ENCODE measurements around the gene RASA2. TPM values are rescaled to one million over a fixed set of nuclear protein-coding genes. Genes with fewer than 3 reads are reported as not detected.

RASA2 gene
- polyA plus RNA-seq, 1 donor from 2014 or later = 37.5 TPM

DNA sequence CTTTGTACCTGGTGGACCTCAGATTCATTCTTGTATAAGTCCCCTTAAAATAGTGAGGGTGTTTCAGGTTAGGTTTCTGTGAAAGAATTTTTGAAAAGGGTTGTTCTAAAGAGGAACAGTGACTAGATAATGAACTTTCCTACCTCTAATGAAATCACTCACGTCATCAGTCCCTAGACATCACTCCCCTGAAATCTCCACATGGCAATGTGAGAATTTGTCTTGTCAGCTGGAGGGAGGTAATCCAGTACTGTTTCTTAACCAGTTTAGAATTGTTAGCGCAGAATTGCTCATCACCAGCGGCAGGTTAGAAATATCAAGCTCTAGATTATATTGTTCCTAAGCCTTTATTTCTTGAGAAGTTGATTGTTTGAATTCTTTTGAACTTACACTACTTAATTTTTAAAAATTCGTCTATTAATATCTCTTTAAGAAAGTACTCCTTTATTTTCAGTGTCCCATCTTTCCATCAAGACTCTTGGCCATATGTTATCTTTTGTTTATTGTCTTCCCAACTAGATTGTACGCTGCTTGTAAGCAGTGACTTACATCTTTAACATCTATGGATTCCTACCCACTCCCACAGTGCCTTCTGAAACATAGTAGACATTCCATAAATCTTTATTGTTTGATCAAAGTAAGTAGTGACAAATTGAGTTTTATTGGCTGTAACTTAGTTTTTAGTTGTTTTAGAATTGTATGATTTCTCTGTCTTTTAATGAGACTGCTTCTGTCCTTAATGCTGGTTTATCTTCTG lies 52.8 kb downstream of the RASA2 start:
- Histone ChIP-seq H3K4me3 (ENCODE audit: low read length) (no peak overlapping the region), H3K4me2 (ENCODE audit: low read length) (no peak overlapping the region), H3K27me3 (ENCODE audit: insufficient read depth, low read depth, low read length) (no peaks in the 10 kb centered on the region), H3F3A (ENCODE audit: insufficient read depth, low read length, poor library complexity, severe bottlenecking) (no peaks in the 10 kb centered on the region), H3K9ac (ENCODE audit: low read length) (no peak overlapping the region), H4K20me1 (ENCODE audit: insufficient read depth) (no peaks in the 10 kb centered on the region), H3K79me2 (replicated peaks; ENCODE audit: insufficient read depth, low read length) (no peaks in the 10 kb centered on the region), H3K27ac (ENCODE audit: low read length) (no peak overlapping the region), H3K9me3 (ENCODE audit: low read length) (no peaks in the 10 kb centered on the region), H3K9me2 (ENCODE audit: insufficient read depth, low read length) (no peaks in the 10 kb centered on the region), H2AFZ (ENCODE audit: low read depth, low read length) (no peak overlapping the region), H3K36me3 (ENCODE audit: insufficient read depth, low read length) (peaks cover 7% of the 10 kb centered on the region)
- TF ChIP-seq POLR2AphosphoS5 (IDR thresholded peaks at IDR 0.05) (no peak), TAF1 (IDR thresholded peaks at IDR 0.05; ENCODE audit: low read depth) (no peak), MXI1 (conservative IDR thresholded peaks at IDR 0.05; ENCODE audit: poor library complexity, severe bottlenecking) (no peak)

DNA sequence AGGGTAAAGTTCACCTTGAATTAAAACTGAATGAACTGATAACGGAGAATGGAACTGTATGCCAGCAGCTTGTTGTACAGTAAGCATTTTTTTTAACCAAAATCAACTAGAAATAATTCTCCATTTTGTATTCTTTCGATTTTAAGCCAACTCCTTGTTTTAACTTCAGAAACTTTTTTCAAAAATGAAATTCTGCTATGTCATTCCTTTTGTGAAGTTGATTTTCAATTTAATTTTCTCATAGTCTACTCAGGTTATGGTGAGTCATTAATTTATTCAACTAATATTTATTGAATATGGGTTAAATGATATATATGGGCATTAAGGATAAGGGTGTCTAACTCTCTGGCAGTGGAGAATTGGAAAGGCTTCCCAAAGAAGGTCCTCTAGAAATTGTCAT lies 53.7 kb downstream of the RASA2 start:
- Histone ChIP-seq H3K9ac (ENCODE audit: low read length) (no peak overlapping the region), H3K9me3 (ENCODE audit: low read length) (no peaks in the 10 kb centered on the region), H3K36me3 (ENCODE audit: insufficient read depth, low read length) (peaks cover 6% of the 10 kb centered on the region), H4K20me1 (ENCODE audit: insufficient read depth) (no peaks in the 10 kb centered on the region), H3F3A (ENCODE audit: insufficient read depth, low read length, poor library complexity, severe bottlenecking) (no peaks in the 10 kb centered on the region), H2AFZ (ENCODE audit: low read depth, low read length) (no peak overlapping the region), H3K4me2 (ENCODE audit: low read length) (no peak overlapping the region), H3K9me2 (ENCODE audit: insufficient read depth, low read length) (no peaks in the 10 kb centered on the region), H3K27ac (ENCODE audit: low read length) (no peak overlapping the region), H3K4me3 (ENCODE audit: low read length) (no peak overlapping the region), H3K79me2 (replicated peaks; ENCODE audit: insufficient read depth, low read length) (no peaks in the 10 kb centered on the region), H3K27me3 (ENCODE audit: insufficient read depth, low read depth, low read length) (no peaks in the 10 kb centered on the region)
- TF ChIP-seq MXI1 (conservative IDR thresholded peaks at IDR 0.05; ENCODE audit: poor library complexity, severe bottlenecking) = no peak
- TF ChIP-seq SMC3 (conservative IDR thresholded peaks at IDR 0.05; ENCODE audit: poor library complexity) = no peak
- TF ChIP-seq POLR2AphosphoS5 (IDR thresholded peaks at IDR 0.05) = no peak
- no peak for TF ChIP-seq EZH2 (IDR thresholded peaks at IDR 0.05; ENCODE audit: borderline replicate concordance, insufficient read depth, low read length, poor library complexity, severe bottlenecking)

DNA sequence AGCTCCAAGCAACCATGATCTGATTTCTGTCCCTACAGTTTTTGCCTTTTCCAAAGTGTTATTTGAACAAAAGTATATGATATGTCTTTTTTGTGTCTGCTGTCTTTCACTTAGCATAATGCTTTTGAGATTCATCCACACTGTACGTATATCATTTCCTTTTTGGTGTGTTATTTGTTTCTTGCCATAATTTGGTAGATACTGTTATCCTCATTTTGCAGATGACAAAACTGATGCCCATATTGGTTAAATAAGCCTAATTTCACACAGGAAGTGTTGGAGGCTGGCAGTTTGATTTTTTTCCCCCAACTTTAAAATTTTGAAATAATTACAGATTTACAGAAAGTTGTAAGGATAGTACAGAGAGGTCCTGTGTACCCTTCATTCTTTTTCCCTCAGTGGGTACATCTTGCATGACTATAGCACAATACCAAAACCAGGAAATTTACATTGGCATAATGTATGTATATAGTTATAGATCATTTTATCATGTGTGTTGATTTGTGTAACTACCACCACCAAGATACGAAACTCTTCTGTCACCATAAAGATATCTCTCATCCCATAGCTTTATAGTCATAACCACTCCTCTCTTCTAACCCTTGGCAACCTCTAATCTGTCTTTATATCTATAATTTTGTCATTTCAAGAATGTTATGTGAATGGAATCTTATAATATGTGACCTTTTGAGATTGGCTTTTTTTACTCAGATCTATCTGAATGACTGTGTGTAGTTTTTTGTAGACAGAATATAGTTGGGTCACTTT lies 55.6 kb downstream of the RASA2 start:
- TF ChIP-seq, protein P1, sequence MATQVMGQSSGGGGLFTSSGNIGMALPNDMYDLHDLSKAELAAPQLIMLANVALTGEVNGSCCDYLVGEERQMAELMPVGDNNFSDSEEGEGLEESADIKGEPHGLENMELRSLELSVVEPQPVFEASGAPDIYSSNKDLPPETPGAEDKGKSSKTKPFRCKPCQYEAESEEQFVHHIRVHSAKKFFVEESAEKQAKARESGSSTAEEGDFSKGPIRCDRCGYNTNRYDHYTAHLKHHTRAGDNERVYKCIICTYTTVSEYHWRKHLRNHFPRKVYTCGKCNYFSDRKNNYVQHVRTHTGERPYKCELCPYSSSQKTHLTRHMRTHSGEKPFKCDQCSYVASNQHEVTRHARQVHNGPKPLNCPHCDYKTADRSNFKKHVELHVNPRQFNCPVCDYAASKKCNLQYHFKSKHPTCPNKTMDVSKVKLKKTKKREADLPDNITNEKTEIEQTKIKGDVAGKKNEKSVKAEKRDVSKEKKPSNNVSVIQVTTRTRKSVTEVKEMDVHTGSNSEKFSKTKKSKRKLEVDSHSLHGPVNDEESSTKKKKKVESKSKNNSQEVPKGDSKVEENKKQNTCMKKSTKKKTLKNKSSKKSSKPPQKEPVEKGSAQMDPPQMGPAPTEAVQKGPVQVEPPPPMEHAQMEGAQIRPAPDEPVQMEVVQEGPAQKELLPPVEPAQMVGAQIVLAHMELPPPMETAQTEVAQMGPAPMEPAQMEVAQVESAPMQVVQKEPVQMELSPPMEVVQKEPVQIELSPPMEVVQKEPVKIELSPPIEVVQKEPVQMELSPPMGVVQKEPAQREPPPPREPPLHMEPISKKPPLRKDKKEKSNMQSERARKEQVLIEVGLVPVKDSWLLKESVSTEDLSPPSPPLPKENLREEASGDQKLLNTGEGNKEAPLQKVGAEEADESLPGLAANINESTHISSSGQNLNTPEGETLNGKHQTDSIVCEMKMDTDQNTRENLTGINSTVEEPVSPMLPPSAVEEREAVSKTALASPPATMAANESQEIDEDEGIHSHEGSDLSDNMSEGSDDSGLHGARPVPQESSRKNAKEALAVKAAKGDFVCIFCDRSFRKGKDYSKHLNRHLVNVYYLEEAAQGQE (IDR thresholded peaks at IDR 0.05; ENCODE audit: borderline replicate concordance) = no peak
- TF ChIP-seq SMC3 (conservative IDR thresholded peaks at IDR 0.05; ENCODE audit: poor library complexity) (no peak), POLR2AphosphoS5 (IDR thresholded peaks at IDR 0.05) (no peak)
- Histone ChIP-seq H2AFZ (ENCODE audit: low read depth, low read length) (no peak overlapping the region), H3K4me3 (ENCODE audit: low read length) (no peak overlapping the region), H3K27me3 (ENCODE audit: insufficient read depth, low read depth, low read length) (no peaks in the 10 kb centered on the region), H3K9ac (ENCODE audit: low read length) (no peak overlapping the region), H4K20me1 (ENCODE audit: insufficient read depth) (no peaks in the 10 kb centered on the region), H3K79me2 (replicated peaks; ENCODE audit: insufficient read depth, low read length) (no peaks in the 10 kb centered on the region), H3K27ac (ENCODE audit: low read length) (no peak overlapping the region), H3K36me3 (ENCODE audit: insufficient read depth, low read length) (peaks cover 5% of the 10 kb centered on the region), H3F3A (ENCODE audit: insufficient read depth, low read length, poor library complexity, severe bottlenecking) (no peaks in the 10 kb centered on the region), H3K9me3 (ENCODE audit: low read length) (no peaks in the 10 kb centered on the region), H3K9me2 (ENCODE audit: insufficient read depth, low read length) (no peaks in the 10 kb centered on the region), H3K4me2 (ENCODE audit: low read length) (no peak overlapping the region)
